HEK293T (cell line): ENCODE results near the gene TTC28.

ENCODE experiments used
- FOXK2 ChIP-seq: fragments of 450-650 bp; IDR thresholded peaks from 2 replicates; pipeline ENCODE4 v1.6.1; 2016; ENCODE audit warnings: mild to moderate bottlenecking
- FOXM1 ChIP-seq: fragments of 450-650 bp; IDR thresholded peaks from 2 replicates; pipeline ENCODE4 v1.6.1; 2017; ENCODE audit warnings: mild to moderate bottlenecking, borderline replicate concordance
- LEF1 ChIP-seq: fragments of 450-650 bp; IDR thresholded peaks from 2 replicates; pipeline ENCODE4 v1.6.1; 2017; ENCODE audit warnings: mild to moderate bottlenecking, borderline replicate concordance
- TARDBP ChIP-seq: fragments of 450-650 bp; IDR thresholded peaks from 2 replicates; pipeline ENCODE4 v1.6.1; 2016

GRCh38 chr22:28716686-28717085 is 37.0 kb upstream of the TTC28 start:
- no peak for TF ChIP-seq FOXK2
- TF ChIP-seq TARDBP: no peak
- TF ChIP-seq LEF1: no peak
- no peak for TF ChIP-seq FOXM1
